GM12878 (cell line): ENCODE data around the gene SLC22A3.

Experiments used
- CHD1 ChIP-seq: IDR thresholded peaks from 2 replicates; pipeline ENCODE4 v1.6.1; 2012; ENCODE audit warnings: low read depth, low read length, improper control_type of control experiment
- EP300 ChIP-seq, 2 experiments: fragments of 150-350 bp in 1 of 2; IDR thresholded peaks; 2 replicates each; pipeline ENCODE4 v1.6.1; 2011 to 2012; ENCODE audit warnings: low read depth in 2 of 2, low read length in 2 of 2, borderline replicate concordance in 1 of 2, improper control_type of control experiment in 1 of 2, inconsistent platforms in 1 of 2; ENCODE audit not compliant: control insufficient read depth in 1 of 2
- EZH2 ChIP-seq: IDR thresholded peaks from 2 replicates; pipeline ENCODE4 v1.6.1; 2012; ENCODE audit warnings: low read depth, mild to moderate bottlenecking, control low read depth, inconsistent platforms, low read length, borderline replicate concordance; ENCODE audit not compliant: control insufficient read depth
- JUND ChIP-seq: IDR thresholded peaks from 2 replicates; pipeline ENCODE4 v1.6.1; 2012; ENCODE audit warnings: low read depth, mild to moderate bottlenecking, low read length, improper control_type of control experiment, moderate library complexity
- MAX ChIP-seq: IDR thresholded peaks from 2 replicates; pipeline ENCODE4 v1.6.1; 2012; ENCODE audit warnings: low read depth, low read length, improper control_type of control experiment
- NR2C2 ChIP-seq: IDR thresholded peaks from 2 replicates; pipeline ENCODE4 v1.6.1; 2011; ENCODE audit warnings: borderline replicate concordance, low read depth; ENCODE audit not compliant: control insufficient read depth, insufficient read length
- PML ChIP-seq: IDR thresholded peaks from 2 replicates; pipeline ENCODE4 v1.6.1; 2012; ENCODE audit warnings: low read length, inconsistent platforms
- POLR2A ChIP-seq: IDR thresholded peaks from 2 replicates; pipeline ENCODE4 v1.6.1; 2011; ENCODE audit warnings: low read depth, mild to moderate bottlenecking, low read length
- TAF1 ChIP-seq: IDR thresholded peaks from 2 replicates; pipeline ENCODE4 v1.6.1; 2011; ENCODE audit warnings: mild to moderate bottlenecking, low read depth, low read length, borderline replicate concordance
- TF ChIP-seq, protein P1 (sequence below), 3 experiments: IDR thresholded peaks in 2 of 3; conservative IDR thresholded peaks in 1 of 3; 2 replicates each; pipeline ENCODE4 v1.5.1; 2011; ENCODE audit warnings: low read depth in 3 of 3, low read length in 3 of 3, mild to moderate bottlenecking in 3 of 3, control low read depth in 2 of 3, moderate library complexity in 2 of 3, inconsistent platforms in 1 of 3, mixed read lengths in 1 of 3; ENCODE audit not compliant: control insufficient read depth in 2 of 3, insufficient read depth in 1 of 3; ENCODE audit errors: extremely low read depth in 1 of 3
- TF ChIP-seq, protein P2 (sequence below): IDR thresholded peaks from 2 replicates; pipeline ENCODE4 v1.6.1; 2012; ENCODE audit warnings: low read length, inconsistent platforms

- no peak for TF ChIP-seq JUND
- TF ChIP-seq POLR2A = no peak
- TF ChIP-seq NR2C2 = no peak
- TF ChIP-seq CHD1 = no peak
- no peak for TF ChIP-seq EZH2
- no peak for TF ChIP-seq MAX
- TF ChIP-seq, protein P1, sequence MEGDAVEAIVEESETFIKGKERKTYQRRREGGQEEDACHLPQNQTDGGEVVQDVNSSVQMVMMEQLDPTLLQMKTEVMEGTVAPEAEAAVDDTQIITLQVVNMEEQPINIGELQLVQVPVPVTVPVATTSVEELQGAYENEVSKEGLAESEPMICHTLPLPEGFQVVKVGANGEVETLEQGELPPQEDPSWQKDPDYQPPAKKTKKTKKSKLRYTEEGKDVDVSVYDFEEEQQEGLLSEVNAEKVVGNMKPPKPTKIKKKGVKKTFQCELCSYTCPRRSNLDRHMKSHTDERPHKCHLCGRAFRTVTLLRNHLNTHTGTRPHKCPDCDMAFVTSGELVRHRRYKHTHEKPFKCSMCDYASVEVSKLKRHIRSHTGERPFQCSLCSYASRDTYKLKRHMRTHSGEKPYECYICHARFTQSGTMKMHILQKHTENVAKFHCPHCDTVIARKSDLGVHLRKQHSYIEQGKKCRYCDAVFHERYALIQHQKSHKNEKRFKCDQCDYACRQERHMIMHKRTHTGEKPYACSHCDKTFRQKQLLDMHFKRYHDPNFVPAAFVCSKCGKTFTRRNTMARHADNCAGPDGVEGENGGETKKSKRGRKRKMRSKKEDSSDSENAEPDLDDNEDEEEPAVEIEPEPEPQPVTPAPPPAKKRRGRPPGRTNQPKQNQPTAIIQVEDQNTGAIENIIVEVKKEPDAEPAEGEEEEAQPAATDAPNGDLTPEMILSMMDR (IDR thresholded peaks at IDR 0.05 in 2 of 3, conservative IDR thresholded peaks at IDR 0.05 in 1 of 3; ENCODE audit: control insufficient read depth in 2 of 3, extremely low read depth in 1 of 3, insufficient read depth in 1 of 3, low read depth in 3 of 3, low read length in 3 of 3) = no peak
- TF ChIP-seq PML = no peak
- no peak for TF ChIP-seq EP300 (IDR thresholded peaks at IDR 0.05; ENCODE audit: borderline replicate concordance in 1 of 2, control insufficient read depth in 1 of 2, low read depth in 2 of 2, low read length in 2 of 2)
- TF ChIP-seq, protein P2, sequence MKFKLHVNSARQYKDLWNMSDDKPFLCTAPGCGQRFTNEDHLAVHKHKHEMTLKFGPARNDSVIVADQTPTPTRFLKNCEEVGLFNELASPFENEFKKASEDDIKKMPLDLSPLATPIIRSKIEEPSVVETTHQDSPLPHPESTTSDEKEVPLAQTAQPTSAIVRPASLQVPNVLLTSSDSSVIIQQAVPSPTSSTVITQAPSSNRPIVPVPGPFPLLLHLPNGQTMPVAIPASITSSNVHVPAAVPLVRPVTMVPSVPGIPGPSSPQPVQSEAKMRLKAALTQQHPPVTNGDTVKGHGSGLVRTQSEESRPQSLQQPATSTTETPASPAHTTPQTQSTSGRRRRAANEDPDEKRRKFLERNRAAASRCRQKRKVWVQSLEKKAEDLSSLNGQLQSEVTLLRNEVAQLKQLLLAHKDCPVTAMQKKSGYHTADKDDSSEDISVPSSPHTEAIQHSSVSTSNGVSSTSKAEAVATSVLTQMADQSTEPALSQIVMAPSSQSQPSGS = no peak
- no peak for TF ChIP-seq TAF1
Observed at GRCh38 chr6:160347259-160348222, 637 bp upstream of the SLC22A3 start.
